ENCODE measurements around the gene KIRREL1.
"Not testable (repeated sequence)": the region's sequence is repeated elsewhere in the genome, so short reads cannot be mapped to it uniquely, and the experiment has no call there.

KIRREL1 gene

DNA sequence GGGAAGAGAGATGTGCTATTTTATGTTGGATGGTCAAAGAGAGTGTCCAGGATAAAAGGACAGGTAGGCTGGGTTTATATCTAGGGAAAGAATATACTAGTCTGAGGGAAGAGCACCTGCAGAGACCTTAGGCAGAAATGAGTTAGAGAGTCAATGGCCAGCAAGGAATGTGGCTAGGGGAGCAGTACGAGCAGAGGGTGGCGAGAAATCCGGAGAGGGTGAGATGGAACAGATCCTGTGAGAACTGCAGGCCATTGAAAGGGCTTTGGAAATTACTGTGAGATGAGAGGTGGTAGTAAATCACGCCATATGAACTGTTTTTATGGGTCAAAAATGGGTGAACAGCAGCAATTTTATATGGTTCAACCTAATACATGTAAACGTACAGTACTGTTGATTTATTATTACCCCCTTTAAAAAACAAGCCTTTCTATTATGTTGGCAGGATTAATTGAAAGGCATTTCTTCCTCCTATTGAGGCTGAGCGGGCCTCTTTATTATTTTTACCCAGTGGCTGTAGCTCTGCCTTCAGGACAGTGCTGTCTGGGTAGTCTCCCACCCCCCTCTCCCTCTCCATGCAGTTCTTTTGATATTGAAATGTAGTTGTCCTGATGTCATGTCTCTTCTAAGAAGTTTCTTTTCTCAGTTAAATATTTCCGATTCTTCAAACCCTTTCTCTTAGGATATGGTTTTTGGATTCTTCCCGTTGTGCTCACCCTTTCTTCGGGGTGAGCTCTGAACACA lies 112.1 kb downstream of the KIRREL1 start:
- DNase-seq (ENCODE audit: low spot score), result no peak

DNA sequence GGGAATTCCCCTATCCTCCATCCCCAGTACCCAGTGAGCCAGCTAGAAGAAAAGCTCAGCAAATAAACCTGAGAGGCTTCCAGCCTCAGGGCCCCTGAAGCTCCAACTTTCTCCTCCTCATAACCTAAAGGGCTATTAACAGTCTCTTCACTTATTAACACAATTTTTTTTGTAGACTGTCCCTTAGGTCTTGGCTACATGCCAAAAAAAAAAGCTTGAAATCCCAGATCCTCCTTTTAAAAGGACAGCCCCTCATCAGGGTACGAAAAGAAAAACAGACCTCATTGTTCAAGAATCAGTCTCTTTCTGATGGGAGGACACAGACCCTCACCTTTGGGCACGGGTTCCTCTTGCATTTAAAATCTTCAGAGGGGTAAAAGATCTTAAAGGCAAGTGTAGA lies 114.5 kb downstream of the KIRREL1 start:
- DNase-seq (ENCODE audit: low spot score), result no peak

DNA sequence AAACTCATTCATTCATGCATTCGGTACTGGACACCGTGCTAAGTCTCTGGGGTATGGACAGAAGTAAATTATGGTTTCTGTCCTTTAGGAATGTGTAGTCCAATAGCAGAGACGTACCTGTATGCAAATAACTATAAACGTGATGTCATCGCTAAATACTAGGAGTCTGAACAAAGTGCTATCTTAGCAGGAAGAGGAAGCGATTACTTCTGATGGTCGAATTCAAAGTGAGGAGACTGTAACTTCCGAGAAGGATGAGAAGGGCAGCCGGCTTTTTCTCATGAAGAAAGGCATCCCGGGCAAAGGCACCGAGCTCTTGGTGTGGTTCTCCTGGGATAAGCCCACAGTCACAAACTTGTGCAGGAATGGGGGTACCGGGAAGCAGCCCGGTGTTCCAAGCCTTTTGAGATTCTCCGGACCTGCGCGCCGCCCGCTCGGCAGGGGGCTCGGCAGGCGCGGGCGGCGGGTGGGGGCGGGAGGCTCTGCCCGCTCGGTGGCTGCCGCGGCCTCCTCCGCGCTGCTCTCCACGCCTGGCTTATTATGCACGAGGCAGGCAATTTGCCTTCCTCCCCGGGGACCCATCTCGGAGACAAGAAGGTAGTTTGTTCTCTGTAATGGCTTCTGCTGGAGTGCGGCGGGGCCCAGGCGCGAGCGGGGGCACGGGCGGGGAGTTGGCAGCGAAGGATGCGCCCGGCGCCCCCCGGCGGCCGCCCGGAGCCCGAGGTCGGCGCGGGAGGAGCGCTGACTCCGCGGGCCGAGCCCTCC lies 119.7 kb downstream of the KIRREL1 start:
- peak; percentile 86 for DNase-seq (ENCODE audit: low spot score)

DNA sequence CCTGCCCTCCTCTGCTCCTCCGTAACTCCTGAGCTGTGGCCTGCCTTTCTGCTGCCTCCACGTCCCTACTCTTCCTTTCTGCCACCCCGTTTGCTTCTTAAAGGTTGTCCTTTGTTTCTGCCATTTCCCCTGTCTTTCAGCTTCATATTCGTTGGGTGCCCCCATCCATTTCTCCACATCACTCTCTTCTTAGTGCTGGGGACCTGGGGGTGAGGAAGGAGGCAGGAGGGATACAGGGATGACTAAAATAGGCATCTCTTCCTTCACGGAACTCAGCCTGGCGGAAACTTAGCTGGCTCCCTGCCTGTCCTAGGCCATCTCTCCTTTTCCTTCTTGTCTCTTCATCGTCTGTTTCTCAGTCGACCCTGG lies 120.3 kb downstream of the KIRREL1 start:
- no peak for DNase-seq (ENCODE audit: low spot score)

DNA sequence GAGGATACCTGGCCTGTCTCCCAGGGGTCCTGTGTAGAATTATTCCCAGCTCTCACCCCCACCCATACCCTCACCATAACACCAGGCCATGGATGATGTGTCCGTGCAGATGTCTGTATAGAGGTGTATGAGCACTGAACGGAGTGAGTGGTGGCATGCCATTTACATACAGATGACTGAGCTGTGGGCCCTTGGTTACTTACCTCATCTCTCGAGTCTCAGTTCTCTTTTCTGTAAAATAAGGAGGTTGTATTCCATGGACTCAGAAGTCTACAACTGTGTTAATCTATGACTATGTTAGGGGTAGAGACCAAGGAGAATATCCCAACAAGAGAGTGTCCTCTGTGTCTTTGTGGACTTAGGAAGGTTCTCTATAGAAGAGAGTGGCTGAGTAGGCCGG lies 121.7 kb downstream of the KIRREL1 start:
- no peak for DNase-seq (ENCODE audit: low spot score)

DNA sequence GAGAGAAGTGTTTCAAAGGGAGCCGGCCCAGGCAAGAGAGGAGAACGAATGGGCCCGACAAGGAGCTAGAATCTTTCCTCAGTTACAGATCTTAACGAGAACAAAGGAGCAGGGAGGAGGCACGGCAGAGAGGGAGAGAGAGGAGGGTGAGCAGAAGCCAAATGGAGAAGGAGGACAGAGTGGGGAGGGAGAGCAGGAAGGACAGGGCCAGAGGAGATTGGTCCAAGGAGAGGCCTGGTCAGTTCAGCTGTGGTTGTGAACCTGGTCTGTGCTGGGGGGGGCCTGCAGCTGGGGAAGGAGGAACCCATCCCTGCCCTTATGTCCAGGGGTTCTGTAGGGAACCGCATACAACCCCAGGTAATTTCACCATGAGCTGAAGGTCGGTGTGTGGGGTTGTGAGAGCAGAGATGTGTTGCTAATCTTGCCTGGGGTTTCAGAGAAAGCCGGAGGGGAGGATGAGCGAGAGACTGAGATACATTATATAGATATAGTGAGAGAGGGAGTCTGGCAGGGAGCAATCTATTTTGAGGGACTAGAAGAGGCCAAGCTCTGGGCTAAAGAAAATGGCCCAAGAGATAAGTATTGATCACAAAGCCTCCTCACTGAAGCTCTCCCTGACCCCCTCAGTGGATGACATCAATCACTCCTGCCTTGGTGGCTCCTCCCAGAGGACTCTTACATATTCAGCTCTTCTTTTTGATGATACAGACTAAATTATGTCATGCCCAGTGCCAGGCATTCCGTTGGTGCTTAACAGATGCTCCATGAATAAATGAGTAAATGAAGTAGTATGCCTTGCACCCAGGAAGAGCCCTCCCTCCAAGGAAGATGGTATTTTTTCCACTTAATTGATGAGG lies 123.1 kb downstream of the KIRREL1 start:
- DNase-seq (ENCODE audit: low spot score), result no peak

DNA sequence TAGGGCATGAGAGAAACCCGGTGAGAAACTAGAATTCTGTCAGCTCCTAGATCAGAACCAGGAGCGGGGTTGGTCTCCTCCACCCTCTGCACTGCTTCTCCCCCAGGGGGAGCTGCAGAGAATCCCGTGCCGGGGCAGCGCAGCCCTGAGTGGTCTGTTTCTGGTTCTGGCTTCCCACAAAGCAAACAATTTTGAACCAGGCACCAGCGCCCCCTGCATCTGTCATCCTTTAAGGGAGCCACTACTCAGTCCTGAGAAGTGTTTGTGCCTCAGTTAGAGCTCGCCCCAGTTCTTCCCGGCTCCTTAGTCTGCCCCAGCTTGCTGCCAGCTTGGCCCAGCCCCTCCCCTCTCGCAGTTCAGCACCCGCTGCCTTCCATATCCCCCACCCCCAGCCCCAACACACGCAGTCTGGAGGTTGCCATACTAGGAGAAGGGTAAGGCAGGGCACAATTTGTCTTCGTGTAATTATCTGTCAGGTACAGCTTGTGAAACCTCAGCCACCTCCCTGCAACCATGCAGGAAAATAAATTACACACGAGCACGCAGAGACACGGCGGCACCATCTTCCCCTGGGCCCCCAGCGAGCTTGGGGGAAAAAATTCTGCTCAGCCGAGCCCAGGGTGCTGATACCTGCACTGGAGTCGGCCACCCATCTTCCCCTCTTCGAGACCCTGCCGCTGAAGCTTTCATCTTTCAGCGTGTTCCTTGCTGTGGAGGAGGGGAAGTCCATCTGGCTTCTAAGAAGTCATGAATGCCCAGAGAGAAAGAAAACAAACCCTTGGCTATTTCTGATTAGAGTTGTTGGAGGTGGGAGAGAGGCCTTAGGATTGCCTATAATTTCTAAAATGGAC lies 124.6 kb downstream of the KIRREL1 start:
- peak; percentile 71 for DNase-seq (ENCODE audit: low spot score)

DNA sequence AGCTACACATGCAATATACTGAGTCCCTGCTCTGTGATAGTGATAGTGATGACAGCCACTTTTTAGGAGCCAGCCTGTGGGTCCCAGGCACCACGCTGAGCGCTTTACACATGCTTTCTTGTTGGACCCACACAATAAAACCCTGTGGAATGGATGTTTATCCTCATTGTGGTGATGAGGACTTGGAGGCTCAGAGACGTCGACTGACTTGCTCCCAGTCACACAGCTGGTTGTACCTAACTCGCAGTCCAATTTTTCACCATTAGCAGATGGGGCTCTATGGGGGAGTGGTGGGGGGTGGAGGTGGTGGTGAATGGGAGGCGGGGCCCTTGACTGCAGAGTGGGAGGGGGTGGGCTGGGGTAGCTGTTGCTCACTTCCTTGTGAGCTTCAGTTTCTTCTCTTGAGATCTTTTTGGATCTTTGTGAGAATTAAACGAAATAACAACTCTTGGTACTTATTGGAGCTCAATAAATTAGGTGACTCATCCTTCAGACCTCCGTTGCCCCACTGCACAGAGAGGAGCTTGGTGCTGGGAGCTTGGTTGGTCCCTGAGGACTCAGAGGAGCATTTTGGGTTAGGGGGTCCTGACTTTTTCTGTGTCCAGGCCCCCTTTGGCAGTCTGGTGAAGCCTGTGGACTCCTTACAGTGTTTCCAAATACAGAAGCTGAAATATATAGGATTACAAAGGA lies 125.4 kb downstream of the KIRREL1 start:
- no peak for DNase-seq (ENCODE audit: low spot score)

DNA sequence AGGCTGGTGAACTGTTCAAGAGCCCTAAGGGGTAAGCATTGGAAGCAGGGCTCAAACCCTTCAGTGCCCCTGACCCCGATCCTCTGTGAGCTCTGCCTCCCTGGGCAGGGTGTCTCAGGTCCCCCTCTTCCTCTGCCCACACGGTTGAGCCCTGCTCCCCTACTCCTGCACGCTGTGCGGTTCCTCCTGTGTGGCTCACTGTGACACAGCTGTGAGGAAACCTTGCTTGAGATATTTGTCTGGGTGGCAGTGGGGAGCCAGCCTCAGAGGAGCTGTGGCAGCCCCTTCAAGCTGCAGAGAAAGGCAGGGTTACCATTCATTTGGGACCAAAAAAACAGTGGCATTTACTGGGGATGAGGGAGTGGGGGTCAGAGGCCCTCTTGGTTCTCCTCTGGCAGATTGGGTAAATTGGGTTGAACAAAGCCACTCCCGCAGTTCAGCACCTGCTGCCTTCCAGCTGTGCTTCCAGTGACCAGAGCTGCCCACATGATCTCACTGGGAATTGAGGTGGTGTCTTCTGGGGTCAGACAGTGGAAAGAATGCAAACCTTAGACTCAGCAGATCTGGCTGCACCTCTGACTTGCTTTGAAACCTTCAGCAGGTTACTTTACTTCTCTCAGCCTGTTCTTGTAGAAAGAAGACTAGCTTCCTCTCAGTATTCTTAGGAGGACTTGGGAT lies 126.7 kb downstream of the KIRREL1 start:
- no peak for DNase-seq (ENCODE audit: low spot score)

DNA sequence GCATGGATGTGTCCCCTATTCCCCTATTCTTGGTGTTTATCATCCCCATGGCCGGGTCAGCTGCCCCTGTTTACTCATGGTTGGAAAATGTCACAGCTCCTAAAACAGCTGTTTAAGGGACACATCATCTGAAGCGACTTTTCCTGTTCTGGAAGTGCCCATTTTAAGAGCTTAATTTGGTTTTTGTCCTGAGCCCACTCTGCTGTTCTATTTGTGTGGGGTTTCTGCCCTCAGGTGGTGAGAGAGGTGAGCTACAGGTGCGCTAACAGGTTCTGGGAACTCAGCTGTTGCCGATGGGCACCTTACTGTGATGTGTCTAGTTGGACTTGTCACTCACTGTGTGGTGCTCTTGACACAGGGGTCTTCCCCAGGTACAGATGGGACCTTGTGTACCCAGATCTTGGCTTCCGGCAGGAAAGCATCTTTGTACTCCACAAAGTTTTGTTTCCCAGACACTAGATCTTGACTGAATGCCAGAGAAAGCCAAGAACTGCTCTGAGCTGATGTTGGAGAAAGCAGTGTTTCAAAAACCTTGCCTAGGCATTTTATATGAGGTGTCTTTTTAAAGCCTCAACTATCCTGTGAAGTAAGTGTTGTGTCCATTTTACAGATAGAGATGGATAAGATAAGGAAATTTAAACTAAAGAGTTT lies 128.3 kb downstream of the KIRREL1 start:
- DNase-seq (ENCODE audit: low spot score), result peak; percentile 71

DNA sequence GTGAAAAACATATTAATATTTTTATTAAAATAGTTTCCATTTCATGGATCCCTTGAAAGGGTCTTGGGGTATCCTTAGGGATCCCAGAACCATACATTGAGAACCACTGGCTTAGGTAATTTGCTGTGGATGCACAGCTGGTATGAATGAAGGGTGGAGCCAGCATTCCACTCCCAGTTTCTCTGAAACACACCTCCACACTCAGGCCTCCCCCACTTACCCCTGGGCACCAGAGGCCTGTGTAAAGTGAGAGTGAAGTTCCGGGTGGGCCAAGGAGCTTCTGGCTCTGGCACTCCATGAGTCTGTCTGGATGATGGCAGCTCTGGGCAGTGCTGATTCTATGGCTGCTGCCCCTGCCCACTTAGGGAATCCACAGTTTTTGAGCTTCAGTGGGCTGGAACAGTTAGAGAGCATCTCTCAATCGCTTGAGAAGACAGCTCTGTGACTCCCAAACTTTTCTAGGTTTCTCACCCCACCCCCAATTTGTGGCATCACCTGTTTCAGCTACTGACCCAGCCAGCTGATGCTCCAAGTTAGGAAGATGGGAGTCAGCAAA lies 129.5 kb downstream of the KIRREL1 start:
- no peak for DNase-seq (ENCODE audit: low spot score)

DNA sequence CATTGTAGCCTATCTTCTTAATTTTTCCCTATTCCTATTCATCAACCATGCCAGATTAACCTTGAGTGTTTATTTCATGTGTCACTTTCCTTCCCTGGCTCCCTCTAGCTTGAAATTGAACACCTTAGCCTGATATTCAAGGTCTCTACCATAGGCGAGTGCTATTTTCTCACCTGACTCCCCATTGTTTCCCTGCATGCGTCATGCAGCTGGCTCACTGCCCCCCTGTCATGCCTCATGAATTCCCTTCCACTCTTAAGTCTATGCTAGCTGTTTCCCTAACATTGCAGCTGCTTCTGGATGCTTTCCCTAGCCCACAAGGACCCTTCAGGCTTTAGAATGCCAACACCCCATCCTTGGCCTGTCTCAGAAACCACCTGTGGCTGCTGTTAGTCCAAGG lies 130.6 kb downstream of the KIRREL1 start:
- DNase-seq (ENCODE audit: low spot score), result no peak

DNA sequence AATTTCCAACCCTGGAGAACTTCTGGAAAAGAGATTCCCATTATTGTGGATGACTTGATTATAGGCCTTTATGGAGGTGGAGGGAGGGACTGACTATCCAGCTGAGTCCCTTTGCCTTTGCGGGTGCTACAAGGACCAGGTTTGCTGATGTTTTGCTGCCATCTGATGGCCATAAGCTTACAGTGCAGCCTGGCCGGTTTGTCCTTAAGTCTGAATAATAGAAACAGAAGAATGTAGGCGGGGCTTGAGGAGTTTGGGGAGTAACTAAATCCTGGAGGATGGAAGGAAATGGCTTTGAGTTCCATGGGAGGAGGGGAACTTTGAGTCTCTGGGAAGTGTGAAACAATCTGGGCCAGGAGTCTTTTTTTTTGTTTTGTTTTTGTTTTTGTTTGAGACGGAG lies 131.6 kb downstream of the KIRREL1 start:
- peak; percentile 85 for DNase-seq (ENCODE audit: low spot score)

DNA sequence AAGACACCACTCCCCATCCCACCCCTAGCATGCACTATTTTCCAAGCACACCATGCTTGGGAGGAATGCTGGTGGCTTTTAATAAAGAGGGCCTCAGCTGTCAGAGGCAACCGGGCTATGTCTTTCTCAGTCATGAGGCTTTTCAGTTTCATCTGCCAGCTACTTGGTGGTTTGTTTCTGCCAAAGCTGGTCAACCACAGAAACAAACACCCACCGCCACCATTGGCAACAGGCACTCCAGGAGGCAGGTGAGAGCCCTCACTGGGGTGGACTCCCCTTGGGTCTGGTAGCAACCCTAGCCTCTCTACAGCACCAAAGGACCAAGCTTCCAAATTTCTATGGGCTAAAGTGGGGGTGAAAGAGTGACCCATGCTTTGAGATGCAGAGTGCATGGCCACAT lies 133.0 kb downstream of the KIRREL1 start:
- no peak for DNase-seq (ENCODE audit: low spot score)

DNA sequence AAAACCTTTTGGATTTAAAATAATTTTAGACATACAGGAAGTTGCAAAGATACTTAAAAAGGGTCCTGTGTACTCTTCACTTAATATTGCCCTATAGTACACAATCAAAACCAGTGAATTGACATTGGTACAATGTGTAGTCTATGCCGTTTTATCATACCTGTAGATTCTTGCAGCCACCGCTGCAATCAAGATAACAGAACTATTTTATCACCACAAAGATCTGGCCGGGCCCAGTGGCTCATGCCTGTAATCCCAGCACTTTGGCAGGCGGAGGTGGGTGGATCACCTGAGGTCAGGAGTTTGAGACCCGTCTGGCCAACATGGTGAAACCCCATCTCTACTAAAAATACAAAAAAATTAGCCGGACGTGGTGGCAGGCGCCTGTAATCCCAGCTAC lies 135.1 kb downstream of the KIRREL1 start:
- DNase-seq (ENCODE audit: low spot score), result not testable (repeated sequence)

DNA sequence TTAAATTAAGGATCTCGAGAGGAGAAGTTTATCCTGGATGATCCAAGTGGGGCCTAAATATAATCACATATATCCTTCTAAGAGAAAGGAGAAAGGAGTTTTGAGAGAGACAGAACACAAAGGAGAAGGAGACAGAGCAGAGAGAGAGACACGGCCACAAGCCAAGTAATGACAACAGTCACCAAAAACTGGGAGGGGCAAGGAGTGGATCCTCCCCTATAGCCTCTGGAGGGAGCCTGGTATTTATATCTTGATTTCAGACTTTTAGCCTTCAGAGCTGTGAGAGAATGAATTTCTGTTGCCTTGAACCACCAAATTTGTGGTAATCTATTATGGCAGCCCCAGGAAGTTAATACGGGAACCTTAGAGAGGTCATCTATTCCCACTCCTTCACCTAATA lies 137.8 kb downstream of the KIRREL1 start:
- DNase-seq (ENCODE audit: low spot score), result no peak

DNA sequence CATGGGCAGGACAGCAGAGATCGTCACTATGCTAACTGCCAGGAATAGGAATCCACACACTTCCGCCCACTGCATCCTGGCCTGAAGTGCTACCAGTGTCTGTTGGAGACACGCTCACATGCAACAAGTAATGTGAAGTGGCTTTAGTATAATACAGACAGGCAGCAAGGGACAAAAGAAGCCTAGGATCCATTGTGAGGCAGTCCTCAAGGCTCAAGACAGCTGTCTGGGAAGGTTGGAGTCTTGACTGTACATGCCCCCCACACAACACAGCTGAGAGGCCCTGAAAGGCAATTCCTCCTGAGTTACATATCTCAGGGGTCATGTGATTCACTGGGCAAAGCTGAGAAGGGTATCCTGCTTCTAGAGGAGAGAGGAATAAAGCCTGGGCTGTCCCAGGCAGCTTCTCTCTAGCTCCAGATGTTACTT lies 147.3 kb downstream of the KIRREL1 start:
- no peak for DNase-seq (ENCODE audit: low spot score)

DNA sequence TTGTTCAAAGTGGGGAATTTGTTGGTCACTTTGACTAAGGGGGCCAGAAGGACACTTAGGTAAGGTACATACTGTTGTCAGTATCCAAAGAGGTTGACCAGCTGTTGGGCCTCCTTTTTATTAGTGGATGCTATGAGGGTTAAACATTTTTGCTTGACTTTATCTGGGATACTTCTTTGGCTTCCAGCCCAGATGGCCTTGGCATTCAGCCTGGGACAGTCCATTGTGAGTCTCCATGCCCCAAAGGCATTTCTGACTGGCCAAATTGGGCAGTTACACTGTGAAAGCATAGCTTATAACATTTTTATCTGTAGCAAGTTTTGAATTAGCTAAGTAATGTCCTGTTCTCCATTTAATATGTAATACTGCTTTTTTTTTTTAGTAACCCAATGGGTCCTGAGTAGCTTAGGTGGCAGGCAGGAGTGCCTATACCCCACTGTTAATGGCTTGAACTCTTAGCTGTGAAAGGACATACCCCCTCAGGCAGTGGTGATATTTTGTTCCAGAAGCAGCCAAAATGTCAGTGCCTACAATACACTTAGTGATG lies 151.8 kb downstream of the KIRREL1 start:
- DNase-seq (ENCODE audit: low spot score), result no peak

DNA sequence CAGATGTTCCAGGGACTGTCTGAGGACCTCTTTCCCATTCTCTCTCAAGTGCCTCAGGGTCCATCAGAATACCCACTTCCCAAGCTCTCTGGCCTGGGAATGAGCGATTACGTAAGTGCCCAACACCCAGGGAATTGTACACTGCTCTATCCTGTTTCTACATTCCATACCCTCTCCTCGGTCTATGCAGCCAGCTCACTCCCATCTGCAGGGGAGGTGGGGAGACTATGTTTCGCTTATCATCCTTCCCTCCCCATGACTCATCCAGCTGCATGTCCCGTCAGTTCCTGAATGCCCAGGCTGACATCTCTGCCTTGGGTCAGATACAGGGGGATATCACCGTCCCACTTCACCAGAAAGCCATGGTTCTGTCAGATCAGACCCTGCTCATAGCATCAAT lies 152.7 kb downstream of the KIRREL1 start:
- DNase-seq (ENCODE audit: low spot score), result no peak

All from D341Med (cell line).